Measurements from ENCODE around the gene ANKRD66. TPM values are rescaled to one million over a fixed set of nuclear protein-coding genes. Genes with fewer than 3 reads are reported as not detected.
"Not testable (repeated sequence)": the region's sequence is repeated elsewhere in the genome, so short reads cannot be mapped to it uniquely, and the experiment has no call there.

Gene ANKRD66
- total RNA-seq, 1 donor from 2014 or later: not detected

GRCh38 chr6:46748940-46749503 is 2.3 kb downstream of the ANKRD66 start:
- Histone ChIP-seq H3K27ac (ENCODE audit: low read depth, low read length) (no peak overlapping the region), H3K4me1 (ENCODE audit: control insufficient read depth in 3 of 3, insufficient read depth in 3 of 3, low read length in 3 of 3) (no peaks in the 10 kb centered on the region), H3K36me3 (ENCODE audit: control insufficient read depth in 3 of 3, insufficient read depth in 3 of 3, low read length in 3 of 3) (no peaks in the 10 kb centered on the region), H3K9ac (ENCODE audit: low read depth in 1 of 3, low read length in 3 of 3) (no peak overlapping the region), H3K4me3 (ENCODE audit: low read length in 3 of 3) (no peak overlapping the region), H3K9me3 (ENCODE audit: control insufficient read depth in 3 of 3, low read length in 3 of 3) (no peaks in the 10 kb centered on the region), H3K27me3 (ENCODE audit: control insufficient read depth in 3 of 3, insufficient read depth in 3 of 3, low read length in 3 of 3) (peaks cover 0 to 3% (median 0%) of the 10 kb centered on the region in 3 donors)

GRCh38 chr6:46749731-46750130 is 3.0 kb downstream of the ANKRD66 start:
- no peak overlapping the region for H3K9ac ChIP-seq (ENCODE audit: low read depth in 1 of 3, low read length in 3 of 3)
- no peaks in the 10 kb centered on the region for H3K4me1 ChIP-seq (ENCODE audit: control insufficient read depth in 3 of 3, insufficient read depth in 3 of 3, low read length in 3 of 3)
- H3K9me3 ChIP-seq (ENCODE audit: control insufficient read depth in 3 of 3, low read length in 3 of 3): no peaks in the 10 kb centered on the region
- H3K27ac ChIP-seq (ENCODE audit: low read depth, low read length): no peak overlapping the region
- H3K4me3 ChIP-seq (ENCODE audit: low read length in 3 of 3): no peak overlapping the region
- no peaks in the 10 kb centered on the region for H3K27me3 ChIP-seq (ENCODE audit: control insufficient read depth in 3 of 3, insufficient read depth in 3 of 3, low read length in 3 of 3)
- H3K36me3 ChIP-seq (ENCODE audit: control insufficient read depth in 3 of 3, insufficient read depth in 3 of 3, low read length in 3 of 3): no peaks in the 10 kb centered on the region

GRCh38 chr6:46751658-46752057 is 4.9 kb downstream of the ANKRD66 start:
- H3K9me3 ChIP-seq (ENCODE audit: control insufficient read depth in 3 of 3, low read length in 3 of 3): no peaks in the 10 kb centered on the region
- H3K4me1 ChIP-seq (ENCODE audit: control insufficient read depth in 3 of 3, insufficient read depth in 3 of 3, low read length in 3 of 3): peaks cover 0 to 1% (median 1%) of the 10 kb centered on the region in 3 donors
- H3K4me3 ChIP-seq (ENCODE audit: low read length in 3 of 3): no peak overlapping the region
- H3K36me3 ChIP-seq (ENCODE audit: control insufficient read depth in 3 of 3, insufficient read depth in 3 of 3, low read length in 3 of 3): no peaks in the 10 kb centered on the region
- no peaks in the 10 kb centered on the region for H3K27me3 ChIP-seq (ENCODE audit: control insufficient read depth in 3 of 3, insufficient read depth in 3 of 3, low read length in 3 of 3)
- no peak overlapping the region for H3K27ac ChIP-seq (ENCODE audit: low read depth, low read length)
- H3K9ac ChIP-seq (ENCODE audit: low read depth in 1 of 3, low read length in 3 of 3): no peak overlapping the region

- no peaks in the 10 kb centered on the region for H3K27me3 ChIP-seq (ENCODE audit: control insufficient read depth in 3 of 3, insufficient read depth in 3 of 3, low read length in 3 of 3)
- H3K9me3 ChIP-seq (ENCODE audit: control insufficient read depth in 3 of 3, low read length in 3 of 3): no peaks in the 10 kb centered on the region
- no peak overlapping the region for H3K9ac ChIP-seq (ENCODE audit: low read depth in 1 of 3, low read length in 3 of 3)
Measured at GRCh38 chr6:46755865-46756264, 9.1 kb downstream of the ANKRD66 start.

GRCh38 chr6:46756469-46757213 is 9.9 kb downstream of the ANKRD66 start:
- H3K36me3 ChIP-seq (ENCODE audit: control insufficient read depth in 3 of 3, insufficient read depth in 3 of 3, low read length in 3 of 3): no peaks in the 10 kb centered on the region
- H3K9ac ChIP-seq (ENCODE audit: low read depth in 1 of 3, low read length in 3 of 3): peak overlapping the region in 1 of 3 donors; percentile 22
- H3K27ac ChIP-seq (ENCODE audit: low read depth, low read length): no peak overlapping the region
- H3K4me3 ChIP-seq (ENCODE audit: low read length in 3 of 3): peak overlapping the region in 1 of 3 donors; percentile 2
- no peaks in the 10 kb centered on the region for H3K27me3 ChIP-seq (ENCODE audit: control insufficient read depth in 3 of 3, insufficient read depth in 3 of 3, low read length in 3 of 3)
- H3K4me1 ChIP-seq (ENCODE audit: control insufficient read depth in 3 of 3, insufficient read depth in 3 of 3, low read length in 3 of 3): peaks cover 11 to 16% (median 12%) of the 10 kb centered on the region in 3 donors
- H3K9me3 ChIP-seq (ENCODE audit: control insufficient read depth in 3 of 3, low read length in 3 of 3): no peaks in the 10 kb centered on the region

More at GRCh38 chr6:46755865-46756264, 9.1 kb downstream of the ANKRD66 start:
- Histone ChIP-seq H3K4me3 (ENCODE audit: low read length in 3 of 3) (no peak overlapping the region), H3K27ac (ENCODE audit: low read depth, low read length) (no peak overlapping the region), H3K4me1 (ENCODE audit: control insufficient read depth in 3 of 3, insufficient read depth in 3 of 3, low read length in 3 of 3) (peaks cover 10 to 11% (median 11%) of the 10 kb centered on the region in 3 donors), H3K36me3 (ENCODE audit: control insufficient read depth in 3 of 3, insufficient read depth in 3 of 3, low read length in 3 of 3) (no peaks in the 10 kb centered on the region)

DNA sequence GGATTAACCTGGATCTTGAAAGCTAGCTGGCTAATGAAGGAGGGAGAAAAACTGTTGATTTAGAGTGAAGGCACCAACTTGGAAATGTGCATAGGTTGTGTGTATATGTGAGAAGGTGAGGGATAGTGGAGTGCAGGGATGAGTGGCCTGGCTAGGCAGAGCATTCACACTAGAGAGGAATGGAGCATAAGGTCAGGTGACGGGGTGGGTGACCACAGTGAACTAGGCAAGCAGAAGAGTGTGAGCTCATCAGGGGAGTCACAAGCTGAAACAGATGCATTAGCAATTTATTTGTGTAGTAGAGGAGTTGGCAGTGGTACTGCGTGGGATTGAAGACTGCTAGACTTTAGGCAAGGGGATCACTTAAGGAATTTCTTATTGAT is 10.5 kb downstream of the ANKRD66 start:
- peak overlapping the region in 1 of 3 donors; percentile 22 for H3K9ac ChIP-seq (ENCODE audit: low read depth in 1 of 3, low read length in 3 of 3)
- no peaks in the 10 kb centered on the region for H3K27me3 ChIP-seq (ENCODE audit: control insufficient read depth in 3 of 3, insufficient read depth in 3 of 3, low read length in 3 of 3)
- no peak overlapping the region for H3K27ac ChIP-seq (ENCODE audit: low read depth, low read length)
- H3K36me3 ChIP-seq (ENCODE audit: control insufficient read depth in 3 of 3, insufficient read depth in 3 of 3, low read length in 3 of 3): no peaks in the 10 kb centered on the region
- H3K9me3 ChIP-seq (ENCODE audit: control insufficient read depth in 3 of 3, low read length in 3 of 3): no peaks in the 10 kb centered on the region
- peak overlapping the region in 1 of 3 donors; percentile 2 for H3K4me3 ChIP-seq (ENCODE audit: low read length in 3 of 3)
- H3K4me1 ChIP-seq (ENCODE audit: control insufficient read depth in 3 of 3, insufficient read depth in 3 of 3, low read length in 3 of 3): peaks cover 11 to 16% (median 12%) of the 10 kb centered on the region in 3 donors

DNA sequence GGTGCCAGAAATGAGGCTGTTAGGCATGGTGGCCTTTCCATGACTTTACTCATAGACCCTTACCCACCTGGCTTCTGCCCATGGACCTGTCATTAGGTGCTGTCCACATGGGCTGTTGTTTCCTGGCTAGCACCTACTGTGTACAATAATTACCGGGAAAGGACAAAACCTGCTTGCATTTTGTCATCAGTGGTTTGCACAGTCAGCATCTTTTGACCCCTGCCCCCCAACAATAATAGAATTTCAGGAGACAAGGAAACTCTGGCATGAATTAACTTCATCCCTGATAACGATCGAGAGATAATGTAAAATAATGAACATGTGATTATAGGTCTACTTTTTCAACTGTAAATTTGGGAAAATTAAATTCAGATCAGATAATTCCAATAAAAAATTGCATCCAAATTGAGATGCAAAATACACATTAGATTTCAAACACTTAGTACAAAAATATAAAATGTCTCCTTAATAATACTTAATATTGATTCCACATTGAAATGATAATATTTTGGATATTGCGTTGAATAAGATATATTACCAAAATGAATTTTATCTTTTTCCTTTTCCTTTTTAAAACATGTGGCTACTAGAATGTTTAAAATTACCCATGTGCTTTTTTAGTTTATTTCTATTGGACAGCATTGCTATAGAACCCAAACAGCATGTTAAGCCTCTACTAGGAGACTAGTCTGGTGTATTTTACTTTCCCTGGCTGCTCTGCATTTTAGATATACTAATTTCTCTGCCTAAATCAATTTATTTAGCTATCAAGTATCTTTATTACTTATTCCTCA is 12.4 kb downstream of the ANKRD66 start:
- no peaks in the 10 kb centered on the region for H3K27me3 ChIP-seq (ENCODE audit: control insufficient read depth in 3 of 3, insufficient read depth in 3 of 3, low read length in 3 of 3)
- H3K4me3 ChIP-seq (ENCODE audit: low read length in 3 of 3): no peak overlapping the region
- no peak overlapping the region for H3K9ac ChIP-seq (ENCODE audit: low read depth in 1 of 3, low read length in 3 of 3)
- peaks cover 11 to 16% (median 12%) of the 10 kb centered on the region in 3 donors for H3K4me1 ChIP-seq (ENCODE audit: control insufficient read depth in 3 of 3, insufficient read depth in 3 of 3, low read length in 3 of 3)
- no peaks in the 10 kb centered on the region for H3K36me3 ChIP-seq (ENCODE audit: control insufficient read depth in 3 of 3, insufficient read depth in 3 of 3, low read length in 3 of 3)
- H3K9me3 ChIP-seq (ENCODE audit: control insufficient read depth in 3 of 3, low read length in 3 of 3): no peaks in the 10 kb centered on the region
- no peak overlapping the region for H3K27ac ChIP-seq (ENCODE audit: low read depth, low read length)

GRCh38 chr6:46760925-46761324 is 14.2 kb downstream of the ANKRD66 start:
- H3K9ac ChIP-seq (ENCODE audit: low read depth in 1 of 3, low read length in 3 of 3): no peak overlapping the region
- H3K4me3 ChIP-seq (ENCODE audit: low read length in 3 of 3): no peak overlapping the region
- H3K36me3 ChIP-seq (ENCODE audit: control insufficient read depth in 3 of 3, insufficient read depth in 3 of 3, low read length in 3 of 3): no peaks in the 10 kb centered on the region
- H3K27ac ChIP-seq (ENCODE audit: low read depth, low read length): no peak overlapping the region
- H3K27me3 ChIP-seq (ENCODE audit: control insufficient read depth in 3 of 3, insufficient read depth in 3 of 3, low read length in 3 of 3): no peaks in the 10 kb centered on the region
- no peaks in the 10 kb centered on the region for H3K9me3 ChIP-seq (ENCODE audit: control insufficient read depth in 3 of 3, low read length in 3 of 3)
- H3K4me1 ChIP-seq (ENCODE audit: control insufficient read depth in 3 of 3, insufficient read depth in 3 of 3, low read length in 3 of 3): peaks cover 11 to 16% (median 12%) of the 10 kb centered on the region in 3 donors

- H3K4me1 ChIP-seq (ENCODE audit: control insufficient read depth in 3 of 3, insufficient read depth in 3 of 3, low read length in 3 of 3): peaks cover 0 to 6% (median 2%) of the 10 kb centered on the region in 3 donors
- H3K9me3 ChIP-seq (ENCODE audit: control insufficient read depth in 3 of 3, low read length in 3 of 3): no peaks in the 10 kb centered on the region
- H3K9ac ChIP-seq (ENCODE audit: low read depth in 1 of 3, low read length in 3 of 3): no peak overlapping the region
- H3K27ac ChIP-seq (ENCODE audit: low read depth, low read length): no peak overlapping the region
- H3K27me3 ChIP-seq (ENCODE audit: control insufficient read depth in 3 of 3, insufficient read depth in 3 of 3, low read length in 3 of 3): no peaks in the 10 kb centered on the region
- H3K36me3 ChIP-seq (ENCODE audit: control insufficient read depth in 3 of 3, insufficient read depth in 3 of 3, low read length in 3 of 3): no peaks in the 10 kb centered on the region
- no peak overlapping the region for H3K4me3 ChIP-seq (ENCODE audit: low read length in 3 of 3)
Measured at GRCh38 chr6:46763466-46763865, 16.7 kb downstream of the ANKRD66 start.

GRCh38 chr6:46764280-46764679 is 17.5 kb downstream of the ANKRD66 start:
- H3K27ac ChIP-seq (ENCODE audit: low read depth, low read length); H3K9ac ChIP-seq (ENCODE audit: low read depth in 1 of 3, low read length in 3 of 3); H3K9me3 ChIP-seq (ENCODE audit: control insufficient read depth in 3 of 3, low read length in 3 of 3); H3K4me3 ChIP-seq (ENCODE audit: low read length in 3 of 3); H3K4me1 ChIP-seq (ENCODE audit: control insufficient read depth in 3 of 3, insufficient read depth in 3 of 3, low read length in 3 of 3); H3K36me3 ChIP-seq (ENCODE audit: control insufficient read depth in 3 of 3, insufficient read depth in 3 of 3, low read length in 3 of 3); H3K27me3 ChIP-seq (ENCODE audit: control insufficient read depth in 3 of 3, insufficient read depth in 3 of 3, low read length in 3 of 3): not testable (repeated sequence)
